A549 (cell line): ENCODE results near the gene THAP3. TPM values are rescaled to one million over a fixed set of nuclear protein-coding genes. Genes with fewer than 3 reads are reported as not detected.

Experiments
- ATAC-seq, 2 experiments: fragments of 200-7000 bp in 1 of 2; fragments of >200 bp in 1 of 2; cut with Nextera tagmentation in 1 of 2; cut with Tn5 transposase in 1 of 2; 3 replicates each; pipeline versions ENCODE4 v1.8.0 to v1.9.1; 2018 to 2020; ENCODE audit warnings: mild to moderate bottlenecking in 1 of 2, moderate library complexity in 1 of 2
- CTCF ChIA-PET: fragments of 300-600 bp; sonication (Branson Sonifier 250); formaldehyde crosslinking; extraction: SDS; loops from one replicate; lab custom pipeline; 2021; ENCODE audit warnings: antibody characterized with exemption, inconsistent platforms; lab: Yijun Ruan, JAX
- POLR2A ChIA-PET: fragments of 350-600 bp; formaldehyde crosslinking; extraction: SDS; loops from one replicate; lab custom pipeline; 2021; ENCODE audit warnings: antibody characterized with exemption, inconsistent platforms; lab: Yijun Ruan, JAX
- DNase-seq, 2 experiments: peaks; one replicate each; pipeline versions ENCODE4 v3.0.0 to v3.0.0-alpha.2; 2011 to 2016; ENCODE audit warnings: low read depth in 1 of 2, low spot score in 1 of 2
- FAIRE-seq: peaks from 2 replicates; lab custom pipeline; 2011; peaks lifted over from hg19 to GRCh38; lab: Jason Lieb, UNC
- H3K27ac ChIP-seq, 2 experiments: fragments of >200 bp; sonication (Bioruptor Twin); formaldehyde crosslinking; 3 replicates each; pipeline ENCODE4 v1.5.1; 2016 to 2017
- H3K4me1 ChIP-seq: fragments of >200 bp; sonication (Bioruptor Twin); formaldehyde crosslinking; 3 replicates; pipeline ENCODE4 v1.6.1; 2016
- H3K4me2 ChIP-seq: fragments of >200 bp; sonication (Bioruptor Twin); formaldehyde crosslinking; 3 replicates; pipeline ENCODE4 v1.6.1; 2016
- H3K4me3 ChIP-seq: fragments of >200 bp; sonication (Bioruptor Twin); formaldehyde crosslinking; 3 replicates; pipeline ENCODE4 v1.5.1; 2016
- H3K9me3 ChIP-seq: fragments of >200 bp; sonication (Bioruptor Twin); formaldehyde crosslinking; 3 replicates; pipeline ENCODE4 v1.6.1; 2016
- CHD2 ChIP-seq: fragments of 150-350 bp; IDR thresholded peaks from 2 replicates; pipeline ENCODE4 v1.6.1; 2014; ENCODE audit warnings: low read length; ENCODE audit not compliant: partially characterized antibody
- CHD4 ChIP-seq: fragments of 200-600 bp; sonication (generic); IDR thresholded peaks from 2 replicates; pipeline ENCODE4 v1.6.1; 2016; ENCODE audit warnings: antibody characterized with exemption, mild to moderate bottlenecking, borderline replicate concordance
- FOSL2 ChIP-seq, 2 experiments: fragments of 450-650 bp in 1 of 2; fragments of >200 bp in 1 of 2; sonication (Bioruptor Twin) in 1 of 2; formaldehyde crosslinking; IDR thresholded peaks; 2 replicates each; pipeline versions ENCODE4 v1.5.0 to v1.6.1; 2016 to 2020; ENCODE audit warnings: mild to moderate bottlenecking in 1 of 2, moderate library complexity in 1 of 2
- FOXS1 ChIP-seq: fragments of 250-450 bp; sonication (Bioruptor Pico); IDR thresholded peaks from 2 replicates; pipeline ENCODE4 v1.5.0; 2020; ENCODE audit warnings: mild to moderate bottlenecking, moderate library complexity
- MAZ ChIP-seq: fragments of 150-350 bp; IDR thresholded peaks from 2 replicates; pipeline ENCODE4 v1.6.1; 2014; ENCODE audit warnings: antibody characterized with exemption, low read depth, low read length, borderline replicate concordance
- PHF8 ChIP-seq: fragments of 200-600 bp; sonication (generic); IDR thresholded peaks from 2 replicates; pipeline ENCODE4 v1.6.1; 2016; ENCODE audit warnings: low read depth, mild to moderate bottlenecking, antibody characterized with exemption, moderate library complexity, borderline replicate concordance
- POLR2AphosphoS2 ChIP-seq: conservative IDR thresholded peaks from 2 replicates; pipeline ENCODE4 v1.6.1; 2012; ENCODE audit warnings: low read length, improper control_type of control experiment, inconsistent platforms
- RAD21 ChIP-seq, 2 experiments: fragments of >200 bp in 1 of 2; sonication (Bioruptor Twin) in 1 of 2; formaldehyde crosslinking in 1 of 2; IDR thresholded peaks in 1 of 2; conservative IDR thresholded peaks in 1 of 2; 2 replicates in 1 of 2; 3 replicates in 1 of 2; pipeline ENCODE4 v1.6.1; 2012 to 2018; ENCODE audit warnings: inconsistent platforms in 1 of 2
- SMC3 ChIP-seq: fragments of >200 bp; sonication (Bioruptor Twin); formaldehyde crosslinking; IDR thresholded peaks from 3 replicates; pipeline ENCODE4 v1.6.1; 2018; ENCODE audit warnings: inconsistent platforms
- ZFP36 ChIP-seq: fragments of 450-650 bp; IDR thresholded peaks from 2 replicates; pipeline ENCODE4 v1.6.1; 2014; ENCODE audit warnings: borderline replicate concordance; ENCODE audit not compliant: partially characterized antibody
- ZNF302 ChIP-seq: fragments of 250-450 bp; sonication (Bioruptor Pico); IDR thresholded peaks from 2 replicates; pipeline ENCODE4 v1.9.0; 2021; ENCODE audit warnings: inconsistent platforms, mild to moderate bottlenecking, moderate library complexity
- WGBS: methylation state at CpG from one replicate; pipeline ENCODE4 v1.1.6; 2017; ENCODE audit errors: missing lambda C conversion rate; 5-methylcytosine and 5-hydroxymethylcytosine counted together
- polyA plus RNA-seq, 4 experiments: library from polyadenylated mRNA; depleted of rRNA in 3 of 4; stranded (reverse); fragments of >200 nt; fragmentation: RNase III in 1 of 4; extraction: RNeasy Plus Mini Kit Qiagen cat#74134 plus additional on column Dnase treatment in 1 of 4; gene quantifications; 2 replicates in 3 of 4; 3 replicates in 1 of 4; pipeline ENCODE4 v1.2.3, GENCODE V29; 2011 to 2017
- TF ChIP-seq, protein P1 (sequence below): fragments of 250-450 bp; sonication (Bioruptor Pico); IDR thresholded peaks from 2 replicates; pipeline ENCODE4 v1.5.0; 2020; ENCODE audit warnings: low read depth, mild to moderate bottlenecking, moderate library complexity
- TF ChIP-seq, protein P2 (sequence below): fragments of >200 bp; sonication (Bioruptor Twin); formaldehyde crosslinking; IDR thresholded peaks from 3 replicates; pipeline ENCODE4 v1.5.1; 2016

The THAP3 gene
- polyA plus RNA-seq, 2 of the 4 experiments (the other 2 are of a cell fraction) = 6.5 to 12.0 TPM

GRCh38 chr1:6631058-6631457 is 6.4 kb downstream of the THAP3 start:
- ChIA-PET POLR2A (no interaction called here), CTCF (interaction anchor here (1.3 to 1.9 kb wide), 4 partner anchors 11 to 76 kb away, joined by 3 to 8 read pairs (median 4); partner anchors contain the start of genes NOL9 and TAS1R1)
- DNase-seq (no peak), FAIRE-seq (no peak)
- TF ChIP-seq FOXS1 (CRISPR knock-in tag) (no peak), CHD4 (no peak), ZFP36 (no peak), FOSL2 (IDR thresholded peaks at IDR 0.05) (no peak), FOSL2 (CRISPR knock-in tag; IDR thresholded peaks at IDR 0.05) (no peak)
- TF ChIP-seq, all 56 proteins: peak for 0
- WGBS = 94% methylated on average over 8 of the region's 8 CpGs
- ATAC-seq = no peak
- Histone ChIP-seq H3K4me2 (no peak overlapping the region), H3K27ac (no peak overlapping the region), H3K4me3 (no peak overlapping the region), H3K9me3 (no peaks in the 10 kb centered on the region), H3K4me1 (peaks cover 6% of the 10 kb centered on the region; the same call in 2 of the 3 replicates)

DNA sequence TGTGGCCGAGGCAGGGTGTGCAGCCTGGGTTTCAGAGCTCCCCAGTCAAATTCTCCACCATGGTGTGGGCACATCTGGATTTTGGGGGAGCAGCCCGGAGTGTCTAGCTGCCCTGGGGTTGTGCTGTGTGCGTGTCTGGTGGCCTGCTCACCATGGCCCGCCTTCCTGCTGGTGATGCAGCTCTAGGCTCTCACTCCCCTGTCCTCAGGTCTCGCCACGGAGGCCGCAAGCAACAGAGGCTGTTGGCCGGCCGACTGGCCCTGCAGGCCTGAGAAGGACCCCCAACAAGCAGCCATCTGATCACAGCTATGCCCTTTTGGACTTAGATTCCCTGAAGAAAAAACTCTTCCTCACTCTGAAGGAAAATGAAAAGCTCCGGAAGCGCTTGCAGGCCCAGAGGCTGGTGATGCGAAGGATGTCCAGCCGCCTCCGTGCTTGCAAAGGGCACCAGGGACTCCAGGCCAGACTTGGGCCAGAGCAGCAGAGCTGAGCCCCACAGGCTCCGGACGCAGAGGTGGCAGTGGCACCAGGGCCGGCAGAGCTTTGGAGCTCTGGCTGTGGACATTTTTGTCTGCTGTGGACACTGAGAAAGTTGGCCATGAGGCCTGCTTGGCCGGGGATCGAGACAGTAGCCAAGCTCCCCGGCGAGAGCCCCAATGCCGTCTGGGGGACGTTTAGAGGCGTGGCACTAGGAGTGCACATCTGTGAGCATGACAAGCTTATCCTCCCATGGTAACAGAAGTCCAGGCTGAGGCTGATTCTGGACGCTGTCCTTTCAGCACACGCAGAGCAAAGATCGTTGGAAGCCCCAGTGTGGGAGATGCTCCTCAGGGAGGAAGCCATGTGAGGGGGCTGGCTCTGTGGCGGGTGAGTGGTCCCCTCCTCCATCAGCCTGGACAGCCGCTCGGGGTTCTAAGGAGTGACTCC is 8.2 kb downstream of the THAP3 start:
- POLR2A ChIA-PET = no interaction called here
- 92% methylated on average over 7 of the region's 30 CpGs for WGBS
- CTCF ChIA-PET = interaction anchor here (0.8 to 2.1 kb wide), 7 partner anchors 10 to 146 kb away, joined by 3 to 5 read pairs (median 3); partner anchors contain the start of genes NOL9 and TAS1R1
- Histone ChIP-seq H3K9me3 (no peaks in the 10 kb centered on the region), H3K27ac (no peak overlapping the region), H3K4me2 (no peak overlapping the region), H3K4me3 (no peak overlapping the region), H3K4me1 (no peaks in the 10 kb centered on the region)
- TF ChIP-seq ZNF302 (no peak), PHF8 (no peak), ZFP36 (no peak), MAZ (no peak), CHD2 (no peak), POLR2AphosphoS2 (no peak)
- TF ChIP-seq, protein P1, sequence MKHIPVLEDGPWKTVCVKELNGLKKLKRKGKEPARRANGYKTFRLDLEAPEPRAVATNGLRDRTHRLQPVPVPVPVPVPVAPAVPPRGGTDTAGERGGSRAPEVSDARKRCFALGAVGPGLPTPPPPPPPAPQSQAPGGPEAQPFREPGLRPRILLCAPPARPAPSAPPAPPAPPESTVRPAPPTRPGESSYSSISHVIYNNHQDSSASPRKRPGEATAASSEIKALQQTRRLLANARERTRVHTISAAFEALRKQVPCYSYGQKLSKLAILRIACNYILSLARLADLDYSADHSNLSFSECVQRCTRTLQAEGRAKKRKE (CRISPR knock-in tag) = no peak
- ATAC-seq (no peak), FAIRE-seq (no peak), DNase-seq (no peak)

DNA sequence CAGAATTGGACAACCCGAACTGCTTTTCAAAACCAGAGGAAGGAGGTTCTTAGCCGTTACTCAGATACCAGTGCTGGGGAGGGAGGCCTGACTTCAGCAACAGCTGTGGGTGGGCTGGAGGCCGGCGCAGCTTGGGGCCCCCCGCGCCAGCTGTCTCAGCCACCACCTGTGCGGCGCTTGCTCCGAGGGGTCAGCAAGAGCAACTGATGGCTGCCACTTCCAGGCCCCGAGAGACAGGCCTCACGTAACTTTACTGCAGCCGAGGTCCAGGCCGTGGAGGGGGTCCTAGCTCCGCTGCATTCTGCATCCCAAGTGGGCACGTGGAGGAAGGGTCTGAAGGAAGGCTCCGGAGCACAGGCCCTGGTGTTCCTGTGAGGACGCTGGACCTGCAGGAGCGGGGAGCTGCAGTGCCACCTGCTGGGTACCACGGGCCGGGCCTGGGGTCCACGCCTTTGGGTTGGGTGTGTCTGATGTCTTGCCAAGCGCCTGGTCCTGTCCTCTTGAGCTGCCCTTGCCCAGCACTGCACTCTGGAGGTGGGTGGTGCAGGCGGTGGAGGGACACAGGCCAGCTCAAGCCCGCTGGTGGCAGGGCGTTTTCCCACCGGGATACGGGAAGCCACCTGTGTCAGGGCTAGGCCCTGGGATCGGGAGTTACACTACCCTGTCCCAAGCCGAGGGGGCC is 9.8 kb downstream of the THAP3 start:
- CTCF ChIA-PET = interaction anchor here (0.6 to 3.5 kb wide), 10 partner anchors 11 to 148 kb away, joined by 3 to 21 read pairs (median 4); partner anchors contain the start of genes NOL9 and TAS1R1
- H3K4me1 ChIP-seq = no peaks in the 10 kb centered on the region
- ATAC-seq = peak; percentile 77 to 86
- H3K4me3 ChIP-seq = no peak overlapping the region
- no peak for FAIRE-seq
- WGBS = 92% methylated on average over 8 of the region's 29 CpGs
- no peak overlapping the region for H3K27ac ChIP-seq
- H3K9me3 ChIP-seq = no peaks in the 10 kb centered on the region
- TF ChIP-seq, protein P2, sequence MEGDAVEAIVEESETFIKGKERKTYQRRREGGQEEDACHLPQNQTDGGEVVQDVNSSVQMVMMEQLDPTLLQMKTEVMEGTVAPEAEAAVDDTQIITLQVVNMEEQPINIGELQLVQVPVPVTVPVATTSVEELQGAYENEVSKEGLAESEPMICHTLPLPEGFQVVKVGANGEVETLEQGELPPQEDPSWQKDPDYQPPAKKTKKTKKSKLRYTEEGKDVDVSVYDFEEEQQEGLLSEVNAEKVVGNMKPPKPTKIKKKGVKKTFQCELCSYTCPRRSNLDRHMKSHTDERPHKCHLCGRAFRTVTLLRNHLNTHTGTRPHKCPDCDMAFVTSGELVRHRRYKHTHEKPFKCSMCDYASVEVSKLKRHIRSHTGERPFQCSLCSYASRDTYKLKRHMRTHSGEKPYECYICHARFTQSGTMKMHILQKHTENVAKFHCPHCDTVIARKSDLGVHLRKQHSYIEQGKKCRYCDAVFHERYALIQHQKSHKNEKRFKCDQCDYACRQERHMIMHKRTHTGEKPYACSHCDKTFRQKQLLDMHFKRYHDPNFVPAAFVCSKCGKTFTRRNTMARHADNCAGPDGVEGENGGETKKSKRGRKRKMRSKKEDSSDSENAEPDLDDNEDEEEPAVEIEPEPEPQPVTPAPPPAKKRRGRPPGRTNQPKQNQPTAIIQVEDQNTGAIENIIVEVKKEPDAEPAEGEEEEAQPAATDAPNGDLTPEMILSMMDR = peak; percentile 35; the same call in 2 of the 3 replicates
- TF ChIP-seq SMC3 (0 out of 3 replicates have a peak, but pooled peaks have one; percentile 24), ZFP36 (no peak), RAD21 (conservative IDR thresholded peaks at IDR 0.05 in 1 of 2, IDR thresholded peaks at IDR 0.05 in 1 of 2) (peak; percentile 39 to 42; a peak in 3 of 5 replicates)
- POLR2A ChIA-PET = interaction anchor here (0.6 kb wide), 1 partner anchor 80 kb away, joined by 3 read pairs; the partner anchor contains the start of gene NOL9
- DNase-seq = peak; percentile 38 to 61
- H3K4me2 ChIP-seq = no peak overlapping the region
